GM21423 (cell line): Measurements from ENCODE around the gene TMC6.
"Not testable (repeated sequence)": the region's sequence is repeated elsewhere in the genome, so short reads cannot be mapped to it uniquely, and the experiment has no call there.

Experiments
- ATAC-seq: cut with Tn5 transposase; IDR thresholded peaks from one replicate; pipeline ENCODE4 v1.9.1; 2021; ENCODE audit warnings: mild to moderate bottlenecking, moderate library complexity; ENCODE audit not compliant: unreplicated experiment

TMC6 gene

DNA sequence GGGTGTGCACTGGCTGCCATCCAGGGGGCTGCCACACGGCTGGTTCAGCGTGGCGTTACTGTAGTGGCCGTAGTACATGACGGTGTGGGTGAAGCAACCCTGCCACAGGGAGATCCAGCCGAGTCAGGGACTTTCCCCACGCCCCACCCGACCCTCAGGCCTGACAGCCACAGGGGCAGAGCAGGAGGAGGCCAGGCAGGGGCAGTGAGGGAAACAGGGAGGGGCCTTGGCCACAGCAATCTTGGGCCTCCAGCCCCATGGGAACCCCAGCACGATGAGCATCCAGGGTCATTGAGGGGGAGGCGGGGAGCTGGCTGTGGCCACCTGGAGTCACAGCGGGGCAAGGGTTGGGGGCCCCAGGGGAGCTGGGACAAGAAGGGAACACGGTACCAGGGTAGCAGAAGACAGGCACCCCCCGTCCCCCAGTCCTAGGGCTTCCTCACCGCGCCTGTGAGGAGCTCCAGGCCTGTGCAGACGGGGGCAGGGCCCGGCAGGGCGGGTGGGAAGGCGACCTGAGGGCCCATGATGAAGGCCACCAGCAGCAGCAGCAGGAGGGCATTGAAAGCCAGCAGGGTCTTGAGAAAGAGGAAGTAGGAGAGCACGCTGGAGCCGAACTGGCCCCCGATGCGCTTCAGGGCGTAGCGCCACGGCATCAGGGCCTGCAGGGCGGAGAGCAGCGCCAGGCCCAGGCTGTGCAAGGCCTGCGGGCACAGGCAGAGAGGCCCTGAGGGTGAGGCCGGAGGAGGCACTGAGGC, 4.3 kb downstream of the TMC6 start:
- no peak for ATAC-seq

- ATAC-seq = no peak
Measured at GRCh38 chr17:78123258-78123929, 5.2 kb downstream of the TMC6 start.

GRCh38 chr17:78122931-78123249, 5.7 kb downstream of the TMC6 start:
- no peak for ATAC-seq

DNA sequence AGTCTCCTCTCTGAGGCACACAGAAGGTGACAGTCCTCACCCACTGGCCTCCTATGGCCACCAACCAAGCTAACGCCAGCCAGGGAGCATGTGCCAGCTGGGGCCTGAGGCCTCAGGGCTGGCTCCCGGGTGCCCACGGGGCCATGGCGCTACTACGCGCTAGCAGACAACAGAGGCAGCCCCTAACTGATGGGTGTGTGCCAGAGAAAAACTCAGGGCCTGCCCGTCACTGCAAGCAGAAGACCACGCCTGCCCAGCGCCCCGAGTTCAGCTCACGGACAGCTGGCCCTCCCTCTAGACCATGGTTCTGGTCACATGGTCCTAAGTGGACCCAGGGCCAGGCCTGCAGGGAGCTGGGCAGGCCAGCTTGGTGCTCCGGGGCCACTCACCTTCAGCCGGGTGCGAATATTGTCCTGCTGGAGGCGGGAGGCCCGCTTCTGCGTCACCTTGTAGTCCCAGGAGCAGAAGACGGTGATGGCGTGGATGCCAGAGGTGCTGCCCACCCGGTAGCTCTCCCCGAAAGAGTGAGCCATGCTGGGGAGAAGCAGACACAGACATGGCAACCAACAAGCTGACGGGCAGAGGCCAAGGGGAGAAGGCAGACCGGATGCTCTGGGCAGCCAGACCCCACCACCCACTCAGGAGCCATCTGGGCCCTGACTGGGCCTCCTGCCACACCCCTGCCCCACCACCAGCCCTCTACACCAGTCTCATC, 6.2 kb downstream of the TMC6 start:
- ATAC-seq = no peak

GRCh38 chr17:78121801-78122215, 6.7 kb downstream of the TMC6 start:
- no peak for ATAC-seq

GRCh38 chr17:78120971-78121800, 7.4 kb downstream of the TMC6 start:
- ATAC-seq = no peak

- ATAC-seq = no peak
Measured at GRCh38 chr17:78120537-78120936, 8.0 kb downstream of the TMC6 start.

DNA sequence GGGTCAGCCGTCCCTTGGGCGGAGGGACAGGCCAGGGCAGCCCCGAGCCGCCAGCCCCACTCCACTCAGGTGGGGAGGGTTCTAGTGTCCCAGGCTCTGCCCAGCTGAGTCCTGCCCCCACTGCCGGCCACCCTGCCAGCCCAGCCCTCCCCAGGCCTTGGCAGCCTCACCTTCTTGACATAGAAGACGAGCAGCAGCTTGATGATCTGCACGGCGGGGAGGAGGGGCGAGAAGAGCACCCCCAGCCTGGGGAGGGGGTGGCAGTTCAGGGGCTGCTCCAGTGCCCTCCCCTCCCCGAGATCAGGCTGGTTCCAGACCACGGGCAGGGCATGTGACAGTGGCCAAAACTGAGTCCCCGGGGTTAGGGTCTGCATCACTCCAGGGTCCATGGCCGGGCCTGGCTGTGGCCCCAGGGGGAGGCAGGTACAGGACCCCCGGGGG, 9.7 kb downstream of the TMC6 start:
- ATAC-seq = no peak

- no peak for ATAC-seq
Measured at GRCh38 chr17:78117027-78117981, 11.3 kb downstream of the TMC6 start.

- no peak for ATAC-seq
Measured at GRCh38 chr17:78116411-78116810, 12.1 kb downstream of the TMC6 start.

DNA sequence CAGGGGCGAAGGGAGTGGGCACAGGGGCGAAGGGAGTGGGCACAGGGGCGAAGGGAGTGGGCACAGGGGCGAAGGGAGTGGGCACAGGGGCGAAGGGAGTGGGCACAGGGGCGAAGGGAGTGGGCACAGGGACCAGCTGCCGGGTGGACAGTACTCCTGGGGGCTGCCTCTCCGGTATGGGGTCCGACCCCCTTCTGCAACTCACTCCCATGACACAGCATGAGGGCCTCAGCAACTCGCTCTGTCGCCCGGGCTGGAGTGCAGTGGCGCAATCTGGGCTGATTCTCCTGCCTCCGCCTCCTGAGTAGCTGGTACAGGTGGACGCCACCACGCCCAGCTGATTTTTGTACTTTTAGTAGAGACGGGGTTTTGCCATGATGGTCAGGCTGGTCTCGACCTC, 12.8 kb downstream of the TMC6 start:
- not testable (repeated sequence) for ATAC-seq

- no peak for ATAC-seq
Measured at GRCh38 chr17:78114831-78115723, 13.5 kb downstream of the TMC6 start.

DNA sequence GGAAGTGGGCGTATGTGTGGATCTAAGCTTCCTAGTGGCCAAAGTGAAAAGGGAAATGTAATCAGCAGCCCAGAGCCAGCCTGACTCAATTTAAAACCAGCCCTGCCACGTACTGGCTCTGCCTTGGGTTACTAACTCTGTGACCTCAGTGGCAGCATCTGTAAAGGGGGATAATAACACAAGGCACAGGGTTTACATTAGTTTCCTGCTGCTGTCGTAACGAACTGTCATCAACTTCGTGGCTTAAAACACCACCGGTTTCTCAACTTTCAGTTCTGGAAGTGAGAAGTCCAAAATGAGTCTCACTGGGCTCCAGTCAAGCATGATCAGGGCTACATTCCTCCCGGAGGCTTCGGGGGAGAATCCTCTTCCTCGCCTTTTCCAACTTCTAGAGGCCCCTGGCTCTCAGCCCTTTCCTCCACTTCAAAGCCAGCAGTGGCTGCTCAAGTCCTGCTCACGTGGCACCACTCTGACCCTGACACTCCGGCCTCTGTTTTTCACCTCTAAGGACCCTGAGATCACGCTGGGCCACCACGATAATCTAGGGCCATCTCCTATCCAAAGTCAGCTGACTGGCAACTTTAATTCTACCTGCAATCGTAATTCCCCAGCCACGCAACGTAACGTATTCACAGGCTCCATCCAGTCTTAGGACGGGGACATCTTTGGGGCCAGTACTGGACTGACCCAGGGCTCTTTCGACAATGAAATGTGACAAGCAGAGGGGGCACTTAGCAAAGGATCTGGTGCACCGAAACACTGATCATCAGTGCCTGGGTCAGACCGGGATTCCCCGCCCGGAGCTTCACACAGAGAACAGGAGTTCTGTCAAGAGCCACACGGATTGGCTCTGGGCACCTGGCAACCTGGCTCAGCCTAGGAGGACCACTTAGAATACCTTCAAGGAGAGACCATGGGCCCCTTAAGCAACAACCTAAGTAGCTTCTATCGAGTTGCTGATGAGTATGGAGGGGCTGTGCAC, 14.5 kb downstream of the TMC6 start:
- ATAC-seq = no peak

- ATAC-seq = no peak
Measured at GRCh38 chr17:78112518-78113471, 15.8 kb downstream of the TMC6 start.

- no peak for ATAC-seq
Measured at GRCh38 chr17:78111727-78112517, 16.6 kb downstream of the TMC6 start.
